ENCODE results near the gene SETBP1.
A peak's percentile ranks its signal among the peaks of the same experiment; 100 is the strongest.

Gene SETBP1

DNA sequence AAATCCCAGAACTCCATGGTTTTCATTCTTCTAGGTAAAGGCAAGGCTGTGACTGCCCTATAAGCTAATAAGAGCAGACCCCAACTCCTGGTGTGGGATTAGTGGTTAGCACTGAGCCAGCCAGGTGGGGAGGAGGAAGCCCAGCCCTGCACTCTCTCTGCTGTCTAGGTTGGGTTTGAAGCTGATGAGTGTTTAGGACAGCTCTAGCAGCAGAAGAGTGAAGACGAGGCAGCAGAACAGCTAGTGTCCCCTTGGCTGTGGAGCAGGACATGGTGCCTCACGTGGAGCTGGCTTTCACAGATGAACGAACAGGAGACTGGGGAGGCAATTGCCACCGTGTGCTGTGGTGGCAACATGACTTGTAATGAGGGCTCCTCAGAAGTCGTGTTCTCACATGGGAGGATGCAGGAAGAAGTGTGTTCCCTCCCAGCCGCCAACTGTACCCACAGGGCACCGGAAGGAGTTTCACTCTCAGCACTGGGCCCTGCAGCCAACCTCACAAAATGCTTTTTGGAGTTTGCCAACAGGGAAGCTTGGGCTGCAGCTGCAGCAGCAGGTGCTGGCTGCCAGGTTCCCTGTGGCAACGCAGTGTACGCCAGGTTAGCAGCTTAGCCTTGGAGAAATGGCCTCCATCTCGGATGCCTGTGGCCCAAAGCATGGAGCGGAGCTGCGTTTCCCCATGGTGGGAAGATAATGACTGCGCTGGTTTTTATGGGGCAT, 328.2 kb downstream of the SETBP1 start:
- DNase-seq (ENCODE audit: low read depth, low spot score): peak; percentile 68
- no peak overlapping the region for H3K4me3 ChIP-seq (ENCODE audit: low read length)

DNA sequence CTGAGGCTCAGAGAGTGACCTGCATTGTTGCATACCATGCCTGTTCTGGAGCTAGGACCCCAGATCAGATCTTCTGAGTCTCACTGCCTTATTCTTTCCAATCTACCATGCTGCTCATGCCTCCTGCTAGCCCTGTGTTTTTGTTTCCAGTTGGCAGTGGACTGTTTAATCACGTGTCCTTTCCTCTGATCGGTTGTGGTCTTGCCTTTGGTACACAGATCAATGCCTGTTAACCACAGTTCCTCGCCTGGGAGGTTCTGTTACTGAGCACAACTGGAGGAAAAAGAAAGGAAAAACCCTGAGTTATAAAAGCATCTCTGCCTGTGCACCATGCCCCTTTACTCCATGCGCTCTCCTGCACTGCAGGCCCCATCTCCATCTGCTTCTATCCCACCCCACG, 329.1 kb downstream of the SETBP1 start:
- peak; percentile 51 for DNase-seq (ENCODE audit: low read depth, low spot score)

DNA sequence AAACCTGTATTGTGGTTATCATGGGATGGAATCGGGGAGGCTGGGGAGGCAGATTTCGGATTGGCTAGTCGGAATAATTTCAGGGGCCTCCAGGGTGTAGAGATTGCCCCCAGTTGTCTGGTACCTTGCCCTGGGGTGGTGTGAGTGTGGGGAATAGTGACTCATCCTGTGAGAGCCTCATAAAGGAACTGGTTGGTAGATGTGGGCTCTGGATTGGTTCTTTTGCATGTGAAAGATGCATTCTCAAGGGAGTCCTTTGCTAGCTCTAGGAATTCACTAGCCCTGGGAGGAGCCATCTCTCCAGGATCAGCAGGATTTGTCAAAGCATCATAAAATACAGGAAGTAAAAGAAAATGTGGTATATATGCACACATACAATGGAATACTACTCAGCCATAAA, 331.6 kb downstream of the SETBP1 start:
- no peak for DNase-seq (ENCODE audit: low read depth, low spot score)
- H3K4me3 ChIP-seq (ENCODE audit: low read length): no peak overlapping the region

More for the DNA sequence above, 329.1 kb downstream of the SETBP1 start:
- H3K4me3 ChIP-seq (ENCODE audit: low read length): no peak overlapping the region

DNA sequence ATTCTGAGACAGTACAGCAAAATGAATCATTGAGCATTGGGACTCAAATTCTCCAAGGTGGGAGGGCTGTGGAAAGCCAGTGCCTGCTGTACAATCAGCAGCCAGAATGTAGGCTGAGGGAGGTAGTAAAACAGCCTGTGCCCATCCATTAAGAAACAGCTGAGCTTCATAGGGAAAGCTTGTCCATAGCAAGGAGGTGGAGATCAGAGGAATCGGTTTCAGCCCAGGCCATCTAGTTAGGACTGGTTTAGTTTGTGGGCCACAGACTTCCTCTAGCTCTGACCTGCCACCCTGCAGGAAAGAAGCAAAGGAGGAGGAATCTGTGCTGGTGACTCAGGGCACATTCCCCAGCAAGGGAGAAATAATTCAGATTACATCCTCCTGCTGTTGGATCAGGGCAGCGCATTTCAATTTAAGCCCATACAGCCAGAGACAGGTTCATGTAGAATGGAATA, 333.4 kb downstream of the SETBP1 start:
- DNase-seq (ENCODE audit: low read depth, low spot score): no peak
- H3K4me3 ChIP-seq (ENCODE audit: low read length): no peak overlapping the region

DNA sequence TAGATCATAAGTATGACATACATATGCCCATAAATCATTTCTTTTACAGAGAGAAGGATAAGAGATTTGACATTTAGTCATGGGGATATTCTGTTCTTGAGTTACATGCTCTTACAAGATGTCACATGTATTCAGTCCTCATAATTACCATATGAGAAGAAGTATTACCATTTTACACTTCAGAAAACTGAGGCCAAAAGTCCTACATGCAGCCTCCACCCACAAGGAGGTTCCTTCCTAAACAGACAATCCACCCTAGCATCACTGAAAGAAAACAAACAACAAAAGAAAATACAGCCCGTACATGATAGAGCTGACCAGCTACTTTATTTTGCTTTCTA, 335.1 kb downstream of the SETBP1 start:
- H3K4me3 ChIP-seq (ENCODE audit: low read length): no peak overlapping the region
- DNase-seq (ENCODE audit: low read depth, low spot score): no peak

DNA sequence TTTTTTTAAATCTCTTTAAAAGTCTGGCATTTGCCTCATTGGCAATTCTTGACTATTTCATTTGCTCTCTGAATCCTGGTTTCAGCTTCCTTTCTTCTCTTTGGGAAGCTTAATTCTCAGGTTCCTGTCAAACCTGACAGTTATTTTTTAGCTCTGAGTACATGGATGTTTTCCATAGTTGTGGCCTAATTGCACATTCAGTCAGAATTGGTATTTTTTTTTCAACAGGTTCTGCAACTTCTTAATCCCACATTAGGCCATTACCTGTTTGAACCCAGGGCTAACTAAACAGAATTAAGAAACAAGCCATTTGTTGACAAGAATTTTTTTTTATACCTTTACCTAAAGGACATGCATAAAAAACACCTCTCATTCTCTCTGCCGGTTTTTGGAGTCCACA, 338.8 kb downstream of the SETBP1 start:
- DNase-seq (ENCODE audit: low read depth, low spot score): no peak
- H3K4me3 ChIP-seq (ENCODE audit: low read length): no peak overlapping the region

DNA sequence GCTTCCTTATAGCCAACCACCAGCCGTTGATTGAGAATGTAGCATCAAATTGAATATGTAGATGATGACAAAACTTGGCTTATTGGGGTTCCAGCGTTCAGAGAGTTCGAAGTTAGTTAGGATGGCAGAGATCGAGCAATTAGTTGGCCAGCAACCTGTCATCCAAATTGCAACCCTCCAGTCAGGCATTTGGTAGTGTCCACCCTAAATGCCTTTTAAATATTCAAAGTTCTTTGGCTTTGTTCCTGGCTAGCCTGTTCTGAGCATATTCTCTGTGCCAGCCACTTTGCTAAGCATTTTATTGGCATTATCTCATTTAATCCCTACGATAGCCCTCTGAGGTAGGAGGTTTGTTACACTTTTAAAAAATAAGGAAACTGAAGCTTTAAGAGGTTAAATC, 342.8 kb downstream of the SETBP1 start:
- no peak overlapping the region for H3K4me3 ChIP-seq (ENCODE audit: low read length)
- DNase-seq (ENCODE audit: low read depth, low spot score): no peak

DNA sequence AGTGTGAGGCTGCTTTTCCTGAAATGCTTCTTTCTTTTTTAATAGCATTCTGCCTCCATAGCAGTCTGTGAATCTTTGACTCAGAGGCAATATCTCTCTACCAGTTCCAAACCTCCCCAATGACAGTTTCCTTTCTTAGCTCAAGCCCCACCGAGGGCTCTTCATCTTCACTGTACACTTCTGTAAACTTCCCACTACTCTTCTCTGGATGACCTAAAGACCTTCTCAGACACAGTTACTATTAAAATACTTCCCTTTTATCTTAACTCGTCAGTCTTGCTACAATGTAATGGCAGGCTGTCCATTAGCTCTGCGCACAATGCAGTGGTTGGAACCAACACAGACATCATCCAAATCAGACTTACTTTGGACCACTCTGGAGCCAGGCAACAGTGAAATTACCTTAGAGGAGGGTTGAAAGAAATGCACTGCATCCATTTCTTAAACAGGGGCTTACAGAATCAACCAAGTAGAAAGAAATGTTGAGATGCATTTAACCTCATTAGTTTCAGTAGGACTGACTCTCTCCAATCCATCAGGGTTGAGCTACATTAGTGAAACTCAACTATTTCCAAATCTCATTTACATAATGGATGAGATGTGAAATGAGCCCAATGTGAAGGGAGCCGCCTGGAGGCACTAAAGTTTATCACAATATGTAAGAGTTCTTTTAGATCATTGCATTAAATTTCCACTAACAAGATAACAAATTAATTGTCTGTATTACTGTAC, 343.8 kb downstream of the SETBP1 start:
- no peak overlapping the region for H3K4me3 ChIP-seq (ENCODE audit: low read length)
- peak; percentile 8 for DNase-seq (ENCODE audit: low read depth, low spot score)

DNA sequence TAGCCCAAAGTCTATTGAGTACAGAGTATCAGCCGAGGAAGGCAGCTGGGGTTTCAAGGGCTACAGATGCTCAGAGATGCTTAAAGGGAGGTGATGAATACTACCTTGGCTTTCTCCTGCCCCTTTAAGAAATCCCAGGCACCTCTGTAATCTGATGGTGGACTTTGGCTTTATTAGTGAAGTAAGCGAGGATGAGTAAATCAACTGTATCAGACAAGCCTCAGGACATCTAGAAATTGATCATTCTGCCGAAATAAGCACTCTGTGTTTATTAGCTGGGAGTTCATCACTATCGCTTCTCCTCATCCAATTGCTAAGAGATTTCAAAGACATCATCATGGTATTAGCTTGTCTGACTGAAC, 344.4 kb downstream of the SETBP1 start:
- DNase-seq (ENCODE audit: low read depth, low spot score): no peak
- H3K4me3 ChIP-seq (ENCODE audit: low read length): no peak overlapping the region

DNA sequence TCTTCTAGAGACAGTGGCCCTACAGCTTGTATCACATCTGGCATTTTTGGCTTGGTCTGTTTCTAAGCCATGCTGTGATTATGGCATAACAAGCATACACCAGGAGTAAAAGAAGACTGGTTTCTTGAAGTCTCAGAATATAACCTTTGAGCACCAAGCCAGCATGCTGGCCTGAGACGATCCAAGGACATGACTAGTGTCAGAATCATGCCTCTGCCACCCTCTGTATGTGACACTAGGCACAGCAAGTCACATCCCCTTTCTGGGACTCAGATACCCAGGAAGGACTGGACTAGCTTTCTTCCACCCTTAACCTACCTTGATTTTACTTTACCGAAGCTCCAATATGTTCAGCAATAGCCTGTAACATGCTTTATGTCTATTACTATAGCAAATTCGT, 345.5 kb downstream of the SETBP1 start:
- H3K4me3 ChIP-seq (ENCODE audit: low read length): no peak overlapping the region
- DNase-seq (ENCODE audit: low read depth, low spot score): no peak

DNA sequence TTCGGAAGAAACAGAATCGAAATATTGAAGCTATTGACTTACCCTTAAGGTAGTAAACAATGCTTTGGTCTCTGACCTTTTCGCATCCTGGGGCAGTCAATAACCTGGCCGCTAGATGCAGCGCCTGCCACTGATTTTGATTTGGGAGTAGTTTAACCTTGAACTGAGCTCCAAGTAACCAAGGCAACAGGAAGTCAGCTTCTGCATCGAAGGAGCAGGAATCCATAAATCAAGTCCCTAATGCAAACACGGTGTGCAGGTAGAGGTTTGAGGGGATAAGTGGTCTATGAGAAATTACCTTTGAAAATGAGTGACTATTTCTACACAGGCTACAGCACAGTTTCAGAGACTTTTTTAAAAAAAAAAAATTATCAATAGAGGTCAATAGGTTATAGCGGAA, 353.5 kb downstream of the SETBP1 start:
- no peak overlapping the region for H3K4me3 ChIP-seq (ENCODE audit: low read length)
- DNase-seq (ENCODE audit: low read depth, low spot score): no peak

DNA sequence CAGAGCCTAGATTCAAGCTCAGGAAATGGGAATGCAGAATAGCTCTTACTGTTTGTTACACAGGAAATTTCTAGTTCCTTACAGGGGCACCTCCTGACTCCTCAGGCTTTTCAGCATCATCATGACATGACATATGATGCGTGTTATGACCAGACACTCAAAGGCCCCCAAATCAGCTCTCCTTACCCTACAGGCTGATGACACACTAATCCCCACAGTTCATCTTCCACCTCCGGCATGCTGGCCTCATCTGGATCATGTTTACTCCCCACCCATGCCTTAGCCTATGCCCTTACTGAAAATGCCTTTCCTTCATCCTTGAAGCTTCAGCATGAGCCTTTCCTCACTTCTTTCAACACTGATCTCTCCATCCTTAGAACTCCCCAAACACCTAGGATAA, 356.9 kb downstream of the SETBP1 start:
- no peak overlapping the region for H3K4me3 ChIP-seq (ENCODE audit: low read length)
- no peak for DNase-seq (ENCODE audit: low read depth, low spot score)

DNA sequence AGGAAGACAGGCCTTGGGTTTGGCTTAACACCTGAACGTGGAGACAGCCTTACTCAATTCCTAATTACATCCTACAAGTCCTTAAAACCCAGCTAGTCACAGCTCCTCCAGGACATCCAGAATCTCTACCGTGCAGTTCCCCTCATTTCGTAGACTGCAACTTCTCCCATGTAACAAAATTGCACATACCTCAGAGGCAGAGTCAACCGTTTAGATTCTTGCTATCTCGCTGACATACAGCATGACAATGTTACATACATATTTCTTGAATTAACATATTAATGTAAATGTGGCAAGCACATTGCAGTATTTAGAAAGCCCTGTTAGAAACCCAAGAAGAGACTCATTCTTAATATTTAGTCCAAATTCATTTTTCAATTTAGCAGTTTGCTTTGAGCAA, 358.7 kb downstream of the SETBP1 start:
- H3K4me3 ChIP-seq (ENCODE audit: low read length): no peak overlapping the region
- no peak for DNase-seq (ENCODE audit: low read depth, low spot score)

DNA sequence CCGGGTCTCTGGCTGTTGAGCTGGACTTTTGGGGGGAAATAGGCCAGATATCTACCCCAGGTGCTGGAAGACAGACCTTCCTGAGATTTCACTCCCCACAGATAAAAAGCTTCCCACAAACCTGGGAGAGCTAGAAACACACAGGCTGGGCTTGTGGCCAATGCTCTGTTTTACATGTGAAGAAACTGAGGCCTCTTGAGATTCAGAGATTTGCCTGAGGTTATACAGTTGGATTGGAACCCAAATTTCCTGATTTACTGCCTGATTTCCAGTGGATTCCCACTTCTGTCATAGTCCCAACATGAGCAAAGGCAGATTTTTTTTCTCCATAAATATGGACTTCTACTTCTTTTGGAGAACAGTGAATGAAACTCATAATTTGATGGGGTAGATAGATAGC, 360.2 kb downstream of the SETBP1 start:
- no peak overlapping the region for H3K4me3 ChIP-seq (ENCODE audit: low read length)
- no peak for DNase-seq (ENCODE audit: low read depth, low spot score)

DNA sequence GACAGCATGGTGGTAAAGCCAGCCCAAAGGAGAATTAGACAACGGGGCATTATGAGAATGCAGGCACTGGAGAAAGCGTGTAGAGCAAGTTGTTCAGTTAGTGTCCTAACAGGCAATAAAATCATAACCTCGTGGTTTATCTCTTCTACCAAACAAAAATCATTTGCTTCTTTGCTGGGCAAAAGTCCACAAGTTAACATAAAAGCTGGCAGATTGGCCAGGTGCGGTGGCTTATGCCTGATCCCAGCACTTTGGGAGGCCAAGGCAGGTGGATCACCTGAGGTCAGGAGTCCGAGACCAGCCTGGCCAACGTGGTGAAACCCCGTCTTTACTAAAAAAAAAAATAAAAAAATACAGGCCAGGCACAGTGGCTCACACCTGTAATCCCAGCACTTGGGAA, 364.1 kb downstream of the SETBP1 start:
- no peak overlapping the region for H3K4me3 ChIP-seq (ENCODE audit: low read length)
- DNase-seq (ENCODE audit: low read depth, low spot score): no peak

DNA sequence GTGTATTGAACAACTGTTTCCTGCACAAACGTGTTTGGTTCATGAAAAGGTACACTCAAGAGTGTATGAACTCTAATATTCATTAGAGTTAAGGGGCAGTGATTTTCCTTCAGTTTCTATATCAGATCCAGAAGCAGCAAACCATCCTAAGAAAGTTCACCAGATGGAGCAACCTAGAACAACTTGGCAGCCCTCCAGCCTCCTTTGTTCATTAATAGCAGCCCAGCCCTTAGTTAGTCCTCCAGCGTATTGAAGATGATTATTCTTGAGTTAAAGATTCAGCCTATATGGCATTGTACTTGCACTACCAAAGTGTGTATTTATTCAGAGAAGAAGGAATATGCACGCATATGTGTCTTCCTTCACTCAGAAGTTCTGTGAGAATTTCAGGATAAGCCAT, 365.5 kb downstream of the SETBP1 start:
- no peak for DNase-seq (ENCODE audit: low read depth, low spot score)
- H3K4me3 ChIP-seq (ENCODE audit: low read length): no peak overlapping the region

DNA sequence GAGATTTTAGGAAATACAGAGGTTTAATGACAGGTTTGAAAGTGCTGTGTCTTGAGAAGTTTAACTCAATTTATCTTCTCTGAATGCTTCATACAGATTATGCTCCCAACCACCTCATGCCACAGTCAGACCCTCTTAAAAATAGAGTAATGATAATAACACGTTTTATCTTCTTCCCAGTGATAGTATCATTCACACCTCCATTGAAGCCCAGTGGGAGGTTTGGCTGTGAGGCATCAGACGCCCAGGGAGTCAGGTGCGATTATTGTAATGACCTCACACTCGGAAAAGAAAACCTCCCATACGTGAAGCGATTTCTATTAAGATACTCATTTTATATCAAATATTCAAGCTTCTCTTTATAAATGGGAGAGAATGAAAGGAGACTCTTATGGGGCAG, 366.3 kb downstream of the SETBP1 start:
- DNase-seq (ENCODE audit: low read depth, low spot score): no peak
- no peak overlapping the region for H3K4me3 ChIP-seq (ENCODE audit: low read length)

DNA sequence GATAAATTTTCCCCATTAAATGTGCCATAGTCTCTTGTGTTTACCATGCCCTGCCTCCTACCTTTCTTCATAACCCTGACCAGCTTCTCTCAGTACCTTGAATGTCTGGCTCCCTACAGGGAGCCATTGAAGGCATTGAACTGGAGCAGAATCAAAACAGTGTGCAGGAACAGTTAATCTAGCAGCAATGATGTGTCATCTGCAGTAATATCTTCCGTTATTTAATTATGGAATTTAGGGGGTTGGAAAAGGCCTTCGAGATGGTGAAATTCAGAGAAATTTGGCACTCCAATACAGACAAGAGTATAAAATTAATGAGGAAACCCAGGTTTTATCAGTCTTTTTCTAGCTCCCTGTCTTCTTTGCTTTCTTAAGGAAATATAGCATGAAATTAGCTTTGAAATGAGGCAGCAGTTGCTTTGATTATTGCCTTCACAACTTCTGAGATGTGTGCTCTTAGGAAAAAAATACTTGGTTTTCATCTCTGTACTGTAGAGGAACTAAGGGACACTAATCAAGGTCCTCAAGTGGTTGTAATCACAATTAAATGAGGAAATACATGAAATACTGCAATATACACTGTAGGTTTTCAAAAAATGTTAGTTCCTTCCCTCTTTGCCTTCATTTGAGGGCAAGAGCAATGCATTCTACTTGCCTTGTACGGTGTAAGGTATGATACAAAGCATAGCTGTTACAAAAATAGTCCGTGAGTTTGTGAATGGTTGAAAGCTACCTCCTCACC, 369.1 kb downstream of the SETBP1 start:
- H3K4me3 ChIP-seq (ENCODE audit: low read length): no peak overlapping the region
- no peak for DNase-seq (ENCODE audit: low read depth, low spot score)

DNA sequence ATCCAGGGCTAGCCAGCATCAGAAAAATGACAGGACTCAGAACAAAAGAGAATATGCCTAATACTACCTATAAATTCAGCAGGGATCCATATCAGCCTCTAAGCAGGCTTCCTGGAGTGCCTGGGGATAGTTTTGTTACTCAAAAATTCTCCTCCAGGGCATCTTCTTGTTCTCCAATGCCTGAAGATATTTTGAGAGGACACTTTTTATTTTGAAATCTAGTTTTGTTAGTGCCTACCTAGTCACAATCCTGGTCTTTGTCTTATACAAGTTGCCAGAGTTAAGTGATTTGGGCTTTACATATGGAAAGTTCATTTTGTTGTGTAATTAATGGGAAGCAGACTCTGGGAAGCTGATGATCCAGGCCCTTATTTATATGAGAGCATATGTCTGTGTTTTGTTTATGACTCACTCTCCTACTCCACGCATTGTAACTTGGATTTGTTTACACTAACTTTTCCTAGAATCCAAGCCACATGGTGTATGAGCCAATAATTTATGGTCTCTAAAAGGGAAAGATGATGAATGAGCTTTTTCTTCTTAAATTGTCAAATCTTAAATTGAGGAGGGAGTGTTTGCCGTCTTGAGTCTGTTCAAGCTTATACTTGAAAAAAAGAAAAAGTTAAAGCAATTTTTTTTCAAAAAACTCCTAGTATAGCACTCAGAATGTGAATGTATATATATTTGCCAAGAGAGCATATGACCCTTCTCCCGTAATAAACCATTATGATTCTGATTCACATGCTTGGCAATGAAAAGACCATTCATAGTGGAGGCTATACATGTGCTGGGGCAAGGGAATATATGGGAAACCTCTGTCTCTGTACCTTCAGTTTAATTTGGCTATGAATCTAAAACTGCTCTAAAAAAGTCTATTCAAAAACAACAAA, 370.3 kb downstream of the SETBP1 start:
- DNase-seq (ENCODE audit: low read depth, low spot score): no peak

More for the DNA sequence above, 370.3 kb downstream of the SETBP1 start:
- H3K4me3 ChIP-seq (ENCODE audit: low read length): no peak overlapping the region

Data from Jurkat, Clone E6-1 (cell line).